IPS-NIHi7 (cell line): ENCODE measurements around the gene TUSC2.

Source experiments
- DNase-seq: peaks from one replicate; pipeline ENCODE4 v3.0.0; 2012; ENCODE audit warnings: mixed read lengths; ENCODE audit errors: extremely low spot score

TUSC2 gene

GRCh38 chr3:50327943-50328691, at the start of gene TUSC2:
Gene TUSC2, minus strand, starts transcription at chr3:50328223. Its CDS starts 124 bp downstream, at chr3:50328099.
- peak; percentile 94 for DNase-seq

GRCh38 chr3:50375258-50375931, 47.4 kb upstream of the TUSC2 start:
- peak; percentile 76 for DNase-seq

- no peak for DNase-seq
These were observed 46.6 kb upstream of the TUSC2 start for GRCh38 chr3:50374363-50375257.

GRCh38 chr3:50373146-50374051, 45.4 kb upstream of the TUSC2 start:
- no peak for DNase-seq

GRCh38 chr3:50372349-50372748, 44.3 kb upstream of the TUSC2 start:
- DNase-seq = no peak

GRCh38 chr3:50371133-50371685, 43.2 kb upstream of the TUSC2 start:
- no peak for DNase-seq

- no peak for DNase-seq
These were observed 42.6 kb upstream of the TUSC2 start for GRCh38 chr3:50370594-50370993.

- no peak for DNase-seq
These were observed 41.1 kb upstream of the TUSC2 start for GRCh38 chr3:50369012-50369670.

- DNase-seq = no peak
These were observed 37.8 kb upstream of the TUSC2 start for GRCh38 chr3:50365842-50366220.

GRCh38 chr3:50365080-50365841, 37.2 kb upstream of the TUSC2 start:
- DNase-seq = peak; percentile 97

GRCh38 chr3:50364573-50365079, 36.6 kb upstream of the TUSC2 start:
- DNase-seq = no peak

GRCh38 chr3:50359760-50360110, 31.7 kb upstream of the TUSC2 start:
- DNase-seq = no peak

- DNase-seq = peak; percentile 98
These were observed 31.1 kb upstream of the TUSC2 start, which contains the start of gene TMEM115 for GRCh38 chr3:50358911-50359759. Gene TMEM115, minus strand, starts transcription at chr3:50359521. Its CDS starts 458 bp downstream, at chr3:50359063.

GRCh38 chr3:50358355-50358910, 30.4 kb upstream of the TUSC2 start:
- no peak for DNase-seq

GRCh38 chr3:50357481-50357880, 29.5 kb upstream of the TUSC2 start:
- DNase-seq = no peak

- DNase-seq = no peak
These were observed 28.5 kb upstream of the TUSC2 start for GRCh38 chr3:50356553-50356952.

GRCh38 chr3:50355829-50356552, 28.0 kb upstream of the TUSC2 start:
- no peak for DNase-seq
